GM08714 (cell line): ENCODE measurements around the gene ELFN1.
"Not testable (repeated sequence)": the region's sequence is repeated elsewhere in the genome, so short reads cannot be mapped to it uniquely, and the experiment has no call there.

Source experiments
- H3K4me3 ChIP-seq: fragments of 200-500 bp; sonication (Bioruptor generic); 2 replicates; pipeline ENCODE4 v1.5.1; 2014; ENCODE audit warnings: mild to moderate bottlenecking, low read length, inconsistent platforms
- ZNF274 ChIP-seq: IDR thresholded peaks from 2 replicates; pipeline ENCODE4 v1.6.1; 2012; ENCODE audit warnings: mild to moderate bottlenecking, low read depth, low read length

The ELFN1 gene

DNA sequence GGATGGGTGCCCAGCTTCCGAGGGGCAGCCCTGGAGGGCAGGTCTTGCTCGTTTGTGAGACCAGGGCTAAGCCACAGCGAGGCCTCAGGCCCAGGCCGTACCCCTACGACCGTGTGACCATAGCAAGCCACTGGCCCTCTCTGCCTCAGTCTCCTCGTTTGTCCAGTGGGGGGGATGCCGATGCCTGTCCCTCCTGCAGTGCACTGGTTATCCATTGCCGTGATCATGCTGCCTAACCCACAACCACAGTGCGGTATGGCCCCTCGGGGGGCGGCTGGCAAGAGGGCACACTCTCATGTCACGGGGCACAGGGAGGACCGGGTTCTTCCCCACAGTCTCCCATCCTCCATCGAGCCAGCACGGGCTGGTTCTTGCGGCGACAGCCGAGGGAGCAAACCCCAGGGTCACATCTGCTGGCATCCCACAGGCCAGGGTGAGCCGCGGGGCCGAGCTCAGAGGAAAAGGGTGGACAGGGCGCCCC, 80.5 kb downstream of the ELFN1 start:
- H3K4me3 ChIP-seq = no peak overlapping the region
- TF ChIP-seq ZNF274 = no peak

DNA sequence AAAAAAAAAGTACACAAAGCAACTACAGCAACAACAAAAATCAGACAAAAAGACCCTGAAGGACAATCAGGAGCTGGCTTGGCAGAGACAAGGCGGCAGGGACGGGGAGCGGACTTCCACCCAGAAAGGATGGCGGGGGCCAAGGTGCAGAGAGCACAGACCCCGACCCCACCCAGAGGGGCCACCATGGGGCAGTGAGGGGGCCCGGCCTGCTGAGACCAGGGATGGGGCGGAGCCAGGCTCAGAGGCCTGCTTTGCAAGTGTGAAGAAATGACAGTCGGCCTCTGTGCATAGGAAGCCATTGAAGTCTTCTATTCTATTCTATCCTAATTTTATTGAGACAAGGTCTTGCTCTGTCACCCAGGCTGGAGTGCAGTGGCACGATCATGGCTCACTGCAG, 82.0 kb downstream of the ELFN1 start:
- TF ChIP-seq ZNF274 = no peak
- no peak overlapping the region for H3K4me3 ChIP-seq

- H3K4me3 ChIP-seq = no peak overlapping the region
- no peak for TF ChIP-seq ZNF274
Measured at GRCh38 chr7:1752771-1753563, 82.9 kb downstream of the ELFN1 start.

DNA sequence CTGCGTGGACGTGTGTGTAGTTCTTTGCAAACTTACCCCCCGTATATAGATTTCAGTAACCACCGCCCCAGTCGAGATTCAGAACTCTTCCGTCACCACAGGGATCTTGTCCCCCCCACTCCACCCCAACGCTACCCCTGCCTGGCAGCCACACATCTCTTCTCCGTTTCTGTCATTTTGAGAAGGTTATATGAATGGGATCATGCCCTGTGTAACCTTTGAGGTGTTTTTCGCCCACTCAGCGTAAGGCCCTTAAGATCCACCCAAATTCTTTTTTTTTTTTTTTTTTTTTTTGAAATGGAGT, 83.4 kb downstream of the ELFN1 start:
- H3K4me3 ChIP-seq = no peak overlapping the region
- TF ChIP-seq ZNF274 = no peak

- TF ChIP-seq ZNF274 = no peak
- H3K4me3 ChIP-seq = no peak overlapping the region
Measured at GRCh38 chr7:1754345-1754908, 84.3 kb downstream of the ELFN1 start.

DNA sequence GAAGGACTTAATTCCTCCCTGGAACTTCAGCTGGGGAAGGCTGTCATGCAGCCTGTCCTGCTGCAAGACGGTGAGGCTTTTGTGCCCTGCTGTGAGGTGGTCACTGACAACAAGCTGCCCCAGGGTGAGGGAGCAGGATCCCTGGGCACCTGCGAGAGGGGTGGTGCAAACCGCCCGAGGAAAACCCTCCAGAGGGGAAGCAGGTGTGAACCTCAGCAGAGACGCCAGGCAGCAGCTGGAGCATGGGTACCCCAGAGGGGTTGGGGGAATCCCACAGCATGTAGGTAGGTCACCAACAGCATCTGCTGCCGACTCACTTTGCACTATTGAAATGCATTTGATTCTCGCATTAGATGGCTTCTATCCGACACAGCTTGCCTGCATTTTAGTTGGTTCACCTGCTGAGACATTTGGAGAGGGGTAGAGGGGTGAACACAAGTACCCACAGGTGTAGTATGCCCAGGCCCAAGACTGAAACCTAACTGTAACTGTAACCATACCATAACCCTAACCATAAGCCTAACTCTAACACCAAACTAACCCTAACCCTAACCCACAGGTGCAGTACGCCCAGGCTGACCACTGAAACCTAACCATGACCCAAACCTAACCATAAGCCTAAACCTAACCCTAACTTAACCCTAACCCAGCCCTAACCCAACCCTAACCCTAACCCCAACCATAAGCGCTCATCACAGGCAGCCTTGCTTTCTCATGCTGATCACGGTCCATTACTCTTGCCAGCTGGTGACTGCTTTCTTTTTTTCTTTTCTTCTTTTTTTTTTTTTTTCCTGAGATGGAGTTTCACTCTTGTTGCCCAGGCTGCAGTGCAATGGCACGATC, 85.9 kb downstream of the ELFN1 start:
- H3K4me3 ChIP-seq = no peak overlapping the region
- TF ChIP-seq ZNF274 = no peak

DNA sequence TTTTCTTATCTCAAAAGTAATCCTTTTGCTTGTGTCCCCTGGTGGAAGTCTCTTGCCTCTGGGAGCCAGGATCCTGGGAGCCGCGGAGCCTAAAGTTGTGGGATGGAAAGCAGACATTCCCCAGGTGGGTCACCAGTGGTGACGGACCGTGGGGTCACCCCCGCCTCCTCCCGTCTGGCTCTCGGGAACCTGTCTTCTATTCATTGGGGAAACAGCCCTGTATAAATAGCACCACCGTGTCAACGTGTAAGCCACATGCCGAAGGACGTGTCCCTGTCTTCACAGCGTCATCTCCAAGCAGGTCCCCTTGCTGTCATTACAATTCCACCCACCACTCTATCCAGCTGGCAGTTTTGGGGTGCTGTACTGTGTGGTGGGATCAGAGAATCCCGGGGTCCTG, 87.5 kb downstream of the ELFN1 start:
- no peak for TF ChIP-seq ZNF274

DNA sequence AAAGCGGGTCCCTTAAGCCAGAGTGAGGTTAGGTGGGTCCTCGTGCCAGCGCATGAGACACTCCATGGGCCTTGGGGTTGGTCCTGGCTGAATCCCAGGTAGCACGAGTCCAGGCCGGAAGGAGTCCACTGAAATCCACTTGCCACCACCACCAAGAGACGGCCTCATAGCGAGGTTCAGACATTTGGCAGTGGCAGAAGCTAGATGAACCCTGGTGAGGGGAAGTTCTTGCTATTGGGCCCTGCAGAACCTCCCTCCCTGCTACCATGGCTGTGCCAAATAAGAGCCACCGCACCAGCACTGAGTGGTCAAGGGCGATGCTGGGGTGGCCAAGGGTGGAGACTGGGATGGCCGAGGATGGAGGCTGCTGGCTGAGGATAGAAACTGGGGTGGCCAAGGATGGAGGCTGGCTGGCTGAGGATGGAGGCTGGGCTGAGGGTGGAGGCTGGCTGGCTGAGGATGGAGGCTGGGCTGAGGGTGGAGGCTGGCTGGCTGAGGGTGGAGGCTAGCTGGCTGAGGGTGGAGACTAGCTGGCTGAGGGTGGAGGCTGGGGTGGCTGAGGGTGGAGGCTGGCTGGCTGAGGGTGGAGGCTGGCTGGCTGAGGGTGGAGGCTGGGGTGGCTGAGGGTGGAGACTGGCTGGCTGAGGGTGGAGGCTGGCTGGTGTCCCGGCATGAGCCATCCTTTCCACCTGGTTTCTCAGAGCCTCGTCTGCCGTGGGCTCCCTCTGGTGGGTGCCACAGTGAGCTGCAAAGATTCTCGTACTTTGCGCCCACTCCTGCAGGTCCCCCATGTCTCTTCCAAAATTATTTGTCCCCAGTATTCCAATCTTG, 88.2 kb downstream of the ELFN1 start:
- H3K4me3 ChIP-seq = no peak overlapping the region
- TF ChIP-seq ZNF274 = no peak

More for the DNA sequence above, 87.5 kb downstream of the ELFN1 start:
- no peak overlapping the region for H3K4me3 ChIP-seq

DNA sequence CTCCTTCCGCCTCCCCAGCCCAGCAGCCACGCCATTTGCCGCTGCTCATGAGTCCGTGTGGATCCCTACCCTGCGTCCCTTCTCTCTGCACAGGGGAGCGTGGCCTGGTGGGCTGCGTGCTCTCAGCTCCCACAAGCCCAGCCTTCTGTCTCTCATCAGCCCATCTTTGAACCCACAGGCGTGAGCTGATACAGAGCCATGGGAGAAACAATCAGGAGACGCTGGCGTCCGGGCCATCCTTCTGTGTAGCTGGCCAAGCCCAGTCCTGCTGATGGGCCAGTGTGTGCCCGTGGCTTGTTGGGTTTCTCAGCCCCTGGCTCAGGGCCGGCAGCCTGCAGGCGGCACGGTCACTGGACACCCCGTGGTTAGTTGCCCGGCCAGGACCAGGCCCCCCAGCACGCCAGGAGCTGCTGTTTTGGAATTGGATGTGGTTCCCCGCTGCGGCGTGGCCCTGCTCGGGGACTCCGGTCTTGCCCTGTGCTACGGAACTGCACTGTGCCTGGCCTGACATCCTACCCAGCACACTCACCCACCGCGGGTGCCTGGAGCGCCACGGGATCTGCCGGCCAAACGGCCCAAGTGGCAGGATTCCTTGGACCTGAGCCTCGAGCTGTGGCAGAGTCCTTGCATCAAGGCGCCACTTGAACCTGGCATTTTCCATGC, 88.9 kb downstream of the ELFN1 start:
- no peak for TF ChIP-seq ZNF274
- no peak overlapping the region for H3K4me3 ChIP-seq

DNA sequence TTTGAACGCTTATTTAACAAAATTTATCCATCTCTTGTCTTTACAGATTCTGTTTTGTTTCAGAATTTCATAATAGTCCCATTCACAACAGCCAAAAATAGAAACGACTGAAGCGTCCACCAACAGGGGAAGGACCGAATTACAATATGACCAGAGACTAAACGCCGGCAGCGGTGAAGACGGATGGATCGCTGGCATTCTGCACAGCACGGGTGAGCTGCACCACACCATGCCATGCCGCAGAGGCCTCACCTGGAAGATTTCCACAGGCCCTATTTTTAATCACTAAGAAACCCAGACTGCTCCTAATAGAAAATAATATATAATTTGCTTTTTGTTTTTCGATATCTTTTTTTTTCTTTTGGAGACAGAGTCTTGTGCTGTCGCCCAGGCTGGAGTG, 91.0 kb downstream of the ELFN1 start:
- H3K4me3 ChIP-seq = no peak overlapping the region
- TF ChIP-seq ZNF274 = no peak

GRCh38 chr7:1761774-1762173, 91.7 kb downstream of the ELFN1 start:
- H3K4me3 ChIP-seq = no peak overlapping the region

GRCh38 chr7:1762238-1762945, 92.3 kb downstream of the ELFN1 start:
- no peak overlapping the region for H3K4me3 ChIP-seq
- TF ChIP-seq ZNF274 = no peak

More at GRCh38 chr7:1761774-1762173, 91.7 kb downstream of the ELFN1 start:
- TF ChIP-seq ZNF274 = no peak

DNA sequence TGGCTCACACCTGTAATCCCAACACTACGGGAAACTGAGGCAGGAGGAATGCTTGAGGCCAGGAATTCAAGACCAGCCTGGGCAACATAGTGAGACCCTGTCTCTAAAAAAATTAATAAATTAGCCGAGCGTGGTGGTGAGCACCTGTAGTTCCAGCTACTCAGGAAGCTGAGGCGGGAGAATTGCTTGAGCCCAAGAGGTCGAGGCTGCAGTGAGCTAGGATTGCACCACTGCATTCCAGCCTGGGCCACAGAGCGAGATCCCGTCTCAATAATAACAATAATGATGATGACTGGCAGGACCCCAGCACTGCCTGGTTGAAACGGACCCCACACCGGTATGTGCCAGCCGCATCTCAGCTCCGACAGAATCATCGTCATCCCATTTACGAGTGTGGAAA, 93.0 kb downstream of the ELFN1 start:
- no peak overlapping the region for H3K4me3 ChIP-seq

DNA sequence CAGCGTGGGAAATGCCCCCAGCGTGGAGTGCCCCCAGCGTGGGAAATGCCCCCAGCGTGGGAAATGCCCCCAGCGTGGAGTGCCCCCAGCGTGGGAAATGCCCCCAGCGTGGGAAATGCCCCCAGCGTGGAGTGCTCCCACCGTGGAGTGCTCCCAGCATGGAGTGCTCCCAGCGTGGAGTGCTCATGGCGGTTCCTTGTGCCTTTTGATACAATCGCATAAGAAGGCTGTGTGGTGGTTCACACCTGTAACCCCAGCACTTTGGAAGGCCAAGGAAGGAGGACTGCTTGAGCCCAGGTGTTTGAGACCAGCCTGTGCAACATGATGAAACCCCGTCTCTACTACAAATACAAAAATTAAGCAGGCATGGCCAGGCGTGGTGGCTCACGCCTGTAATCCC, 93.8 kb downstream of the ELFN1 start:
- H3K4me3 ChIP-seq = not testable (repeated sequence)

More for the DNA sequence above, 93.0 kb downstream of the ELFN1 start:
- TF ChIP-seq ZNF274 = no peak
